ENCODE measurements around the gene TMEM51. TPM values are rescaled to one million over a fixed set of nuclear protein-coding genes. Genes with fewer than 3 reads are reported as not detected.

Gene TMEM51
- total RNA-seq, 4 donors from 2014 or later: 9.3 to 14.1 (median 11.6) TPM

GRCh38 chr1:15155888-15156741 lies 2.6 kb downstream of the TMEM51 start:
- H3K27me3 ChIP-seq: peaks cover 0 to 10% of the 10 kb centered on the region in 2 donors
- peaks cover 0 to 49% (median 3%) of the 10 kb centered on the region in 4 donors for H3K4me1 ChIP-seq
- H3K36me3 ChIP-seq: no peaks in the 10 kb centered on the region
- TF ChIP-seq CTCF (IDR thresholded peaks at IDR 0.05): no peak
- no peak for TF ChIP-seq POLR2A (IDR thresholded peaks at IDR 0.05)
- no peak for TF ChIP-seq EP300 (IDR thresholded peaks at IDR 0.05)
- H3K9me3 ChIP-seq: no peaks in the 10 kb centered on the region
- 58 to 60% methylated on average over 11 of the region's 11 CpGs for WGBS, 2 donors
- no peak for DNase-seq (ENCODE audit: low spot score in 2 of 2)
- H3K4me3 ChIP-seq: no peak overlapping the region
- peak overlapping the region in 2 of 4 donors; percentile 12 to 50 for H3K27ac ChIP-seq

- Histone ChIP-seq H3K36me3 (no peaks in the 10 kb centered on the region), H3K9me3 (no peaks in the 10 kb centered on the region), H3K4me3 (no peak overlapping the region), H3K4me1 (peaks cover 0 to 47% (median 3%) of the 10 kb centered on the region in 4 donors), H3K27me3 (peaks cover 0 to 10% of the 10 kb centered on the region in 2 donors), H3K27ac (peak overlapping the region in 1 of 4 donors; percentile 50)
- WGBS, 2 donors: 69 to 73% methylated on average over 9 of the region's 9 CpGs
- no peak for DNase-seq (ENCODE audit: low spot score in 2 of 2)
- no peak for TF ChIP-seq EP300 (IDR thresholded peaks at IDR 0.05)
- no peak for TF ChIP-seq CTCF (IDR thresholded peaks at IDR 0.05)
- no peak for TF ChIP-seq POLR2A (IDR thresholded peaks at IDR 0.05)
These were observed 3.3 kb downstream of the TMEM51 start for GRCh38 chr1:15156807-15157380.

GRCh38 chr1:15157524-15158399 lies 4.2 kb downstream of the TMEM51 start:
- Histone ChIP-seq H3K9me3 (no peaks in the 10 kb centered on the region), H3K4me1 (peaks cover 0 to 39% (median 3%) of the 10 kb centered on the region in 4 donors), H3K36me3 (no peaks in the 10 kb centered on the region), H3K27ac (no peak overlapping the region), H3K4me3 (no peak overlapping the region), H3K27me3 (peaks cover 0 to 10% of the 10 kb centered on the region in 2 donors)
- DNase-seq (ENCODE audit: low spot score in 2 of 2): no peak
- TF ChIP-seq POLR2A (IDR thresholded peaks at IDR 0.05) (no peak), EP300 (IDR thresholded peaks at IDR 0.05) (no peak), CTCF (IDR thresholded peaks at IDR 0.05) (no peak)
- 83 to 84% methylated on average over 17 of the region's 17 CpGs for WGBS, 2 donors

DNA sequence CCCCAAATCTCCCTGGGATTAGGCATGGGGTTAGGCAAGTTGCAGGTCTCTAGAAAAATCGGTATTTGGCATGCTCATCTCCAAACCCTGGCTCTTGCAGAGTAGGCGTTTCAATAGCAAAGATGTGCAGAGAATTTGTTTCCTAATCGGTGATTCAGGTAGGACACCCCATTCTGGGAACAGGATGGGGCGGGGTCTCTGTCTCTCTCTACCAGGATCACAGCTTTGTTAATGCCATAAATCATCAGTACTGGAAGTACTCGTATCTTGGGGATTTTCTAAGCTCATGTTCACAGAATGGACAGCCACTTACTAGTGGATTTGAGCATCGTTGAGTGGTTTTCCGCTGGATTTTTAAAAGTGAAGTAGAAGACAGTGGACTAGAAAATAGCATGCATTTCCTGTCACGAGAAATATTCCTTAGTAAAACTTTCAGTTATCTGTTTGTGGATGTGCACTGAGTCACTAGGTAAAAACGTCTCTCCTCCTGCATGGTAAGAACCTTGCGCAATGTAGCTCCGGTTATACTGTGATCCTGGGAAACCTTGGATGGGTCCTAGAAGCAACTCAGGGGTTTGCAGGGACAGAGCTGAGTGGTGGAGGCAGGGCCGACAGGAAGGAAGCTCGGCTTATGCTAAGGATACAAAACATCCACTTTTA lies 5.1 kb downstream of the TMEM51 start:
- DNase-seq (ENCODE audit: low spot score in 2 of 2): no peak
- H3K9me3 ChIP-seq: no peaks in the 10 kb centered on the region
- no peak overlapping the region for H3K27ac ChIP-seq
- 68 to 70% methylated on average over 13 of the region's 13 CpGs for WGBS, 2 donors
- peaks cover 0 to 30% (median 3%) of the 10 kb centered on the region in 4 donors for H3K4me1 ChIP-seq
- TF ChIP-seq CTCF (IDR thresholded peaks at IDR 0.05) (no peak), POLR2A (IDR thresholded peaks at IDR 0.05) (no peak), EP300 (IDR thresholded peaks at IDR 0.05) (no peak)
- H3K36me3 ChIP-seq: no peaks in the 10 kb centered on the region
- no peak overlapping the region for H3K4me3 ChIP-seq
- peaks cover 0 to 10% of the 10 kb centered on the region in 2 donors for H3K27me3 ChIP-seq

Measured in tibial nerve (tissue), 4 donors.